HG02938 (cell line): Measurements from ENCODE around the gene STK11.

Source experiments
- ATAC-seq: cut with Tn5 transposase; IDR thresholded peaks from one replicate; pipeline ENCODE4 v1.9.1; 2021; ENCODE audit warnings: mild to moderate bottlenecking, moderate library complexity; ENCODE audit not compliant: unreplicated experiment

Gene STK11

DNA sequence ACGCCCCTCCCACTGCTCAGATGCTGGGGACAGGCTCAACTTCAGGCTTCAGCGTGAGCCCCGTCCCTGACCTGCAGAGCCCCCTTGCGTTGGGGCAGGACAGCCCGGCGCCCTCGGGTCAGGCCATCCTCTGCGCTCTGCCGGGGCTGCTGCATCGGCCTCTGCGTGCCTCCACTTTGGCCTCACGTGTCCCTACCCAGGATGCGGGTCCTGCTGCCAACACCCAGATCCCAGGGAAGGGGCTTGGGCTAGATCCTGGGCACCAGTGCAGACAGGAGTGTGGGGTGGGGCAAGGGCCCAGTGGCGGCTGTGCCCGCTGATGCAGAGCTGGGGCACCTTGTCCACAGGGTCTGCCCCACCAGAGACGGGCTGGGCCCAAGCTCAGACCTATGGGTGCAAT lies 19.3 kb downstream of the STK11 start:
- no peak for ATAC-seq

GRCh38 chr19:1225440-1226226 lies 20.1 kb downstream of the STK11 start:
- ATAC-seq: no peak

DNA sequence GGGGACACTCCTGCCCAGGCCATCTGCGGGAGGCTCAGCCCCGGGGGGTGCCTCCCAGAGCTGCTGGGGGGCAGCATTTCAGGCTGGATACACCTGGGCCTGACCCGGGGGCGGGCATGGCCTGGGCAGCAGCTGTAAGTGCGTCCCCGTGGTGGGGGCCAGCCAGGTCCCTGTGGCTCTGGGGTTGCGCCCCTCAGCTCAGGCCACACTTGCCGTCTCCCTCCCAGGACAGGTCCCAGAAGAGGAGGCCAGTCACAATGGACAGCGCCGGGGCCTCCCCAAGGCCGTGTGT lies 20.6 kb downstream of the STK11 start:
- ATAC-seq: no peak

GRCh38 chr19:1226522-1227303 lies 21.1 kb downstream of the STK11 start:
- no peak for ATAC-seq

- no peak for ATAC-seq
Observed at GRCh38 chr19:1227304-1228054, 21.9 kb downstream of the STK11 start.

GRCh38 chr19:1228161-1228957 lies 22.8 kb downstream of the STK11 start:
- ATAC-seq: no peak

GRCh38 chr19:1229056-1229923 lies 23.7 kb downstream of the STK11 start:
- ATAC-seq: no peak

- no peak for ATAC-seq
Observed at GRCh38 chr19:1229924-1230782, 24.6 kb downstream of the STK11 start.

DNA sequence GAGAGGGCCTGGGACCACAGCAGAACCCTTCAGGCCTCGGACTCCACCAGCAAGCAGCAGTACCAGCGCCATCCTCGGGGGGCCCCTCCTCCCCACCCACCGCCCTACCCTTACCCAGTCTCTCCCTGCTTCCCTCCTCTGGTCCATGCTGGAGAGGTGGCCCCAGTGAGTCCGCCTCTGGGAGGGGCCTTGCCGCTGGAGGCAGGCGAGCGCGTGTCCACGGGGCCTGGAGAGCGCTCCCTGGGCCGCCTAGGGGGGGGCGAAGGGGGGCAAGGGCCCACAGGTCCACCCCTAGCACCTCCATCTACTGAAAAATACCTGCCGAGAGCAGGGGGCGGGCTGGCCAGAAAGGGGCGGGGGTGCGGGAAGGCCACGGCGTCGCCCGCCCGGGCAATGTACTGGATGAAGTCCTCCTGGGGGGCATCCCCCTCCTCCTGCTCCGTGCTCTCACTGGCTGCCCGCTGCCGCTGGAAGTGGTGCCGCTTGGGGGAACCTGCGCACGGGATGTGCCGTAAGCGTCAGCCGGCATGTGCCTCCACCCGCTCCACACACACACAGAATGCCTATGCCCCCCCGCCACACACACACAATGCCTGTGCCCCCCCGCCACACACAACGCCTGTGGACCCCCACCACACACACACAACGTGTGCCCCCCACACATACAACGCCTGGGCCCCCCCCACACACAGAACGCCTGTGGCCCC lies 25.4 kb downstream of the STK11 start:
- no peak for ATAC-seq

GRCh38 chr19:1231729-1232637 lies 26.4 kb downstream of the STK11 start:
- no peak for ATAC-seq

GRCh38 chr19:1232652-1233072 lies 27.1 kb downstream of the STK11 start:
- ATAC-seq: no peak

DNA sequence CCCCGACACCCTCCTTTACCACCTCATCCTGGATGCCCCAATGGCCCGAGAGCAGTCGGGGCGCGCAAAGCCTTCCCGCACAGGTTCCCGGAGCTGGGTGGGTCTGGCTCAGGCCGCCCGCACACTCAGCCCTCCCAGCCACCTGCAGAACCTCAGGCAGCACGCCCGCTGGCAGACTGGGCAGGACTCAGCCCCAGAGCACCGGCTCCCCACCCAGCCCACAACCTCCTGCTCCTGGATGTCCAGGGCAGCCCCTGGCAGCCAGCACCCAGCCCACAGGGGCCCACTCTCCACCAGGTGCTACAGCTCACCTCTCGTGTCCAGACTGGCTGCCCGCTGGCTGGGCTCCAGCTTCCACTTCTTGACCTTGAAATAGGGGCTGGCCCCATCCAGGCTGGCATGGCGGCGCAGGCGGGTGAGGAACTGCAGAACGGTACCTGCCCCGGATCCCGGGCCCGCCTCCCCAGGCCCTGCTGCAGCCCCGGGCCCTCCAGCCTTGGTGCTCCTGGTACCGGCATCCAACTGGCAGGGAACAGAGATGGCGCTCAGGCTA lies 27.6 kb downstream of the STK11 start:
- no peak for ATAC-seq

DNA sequence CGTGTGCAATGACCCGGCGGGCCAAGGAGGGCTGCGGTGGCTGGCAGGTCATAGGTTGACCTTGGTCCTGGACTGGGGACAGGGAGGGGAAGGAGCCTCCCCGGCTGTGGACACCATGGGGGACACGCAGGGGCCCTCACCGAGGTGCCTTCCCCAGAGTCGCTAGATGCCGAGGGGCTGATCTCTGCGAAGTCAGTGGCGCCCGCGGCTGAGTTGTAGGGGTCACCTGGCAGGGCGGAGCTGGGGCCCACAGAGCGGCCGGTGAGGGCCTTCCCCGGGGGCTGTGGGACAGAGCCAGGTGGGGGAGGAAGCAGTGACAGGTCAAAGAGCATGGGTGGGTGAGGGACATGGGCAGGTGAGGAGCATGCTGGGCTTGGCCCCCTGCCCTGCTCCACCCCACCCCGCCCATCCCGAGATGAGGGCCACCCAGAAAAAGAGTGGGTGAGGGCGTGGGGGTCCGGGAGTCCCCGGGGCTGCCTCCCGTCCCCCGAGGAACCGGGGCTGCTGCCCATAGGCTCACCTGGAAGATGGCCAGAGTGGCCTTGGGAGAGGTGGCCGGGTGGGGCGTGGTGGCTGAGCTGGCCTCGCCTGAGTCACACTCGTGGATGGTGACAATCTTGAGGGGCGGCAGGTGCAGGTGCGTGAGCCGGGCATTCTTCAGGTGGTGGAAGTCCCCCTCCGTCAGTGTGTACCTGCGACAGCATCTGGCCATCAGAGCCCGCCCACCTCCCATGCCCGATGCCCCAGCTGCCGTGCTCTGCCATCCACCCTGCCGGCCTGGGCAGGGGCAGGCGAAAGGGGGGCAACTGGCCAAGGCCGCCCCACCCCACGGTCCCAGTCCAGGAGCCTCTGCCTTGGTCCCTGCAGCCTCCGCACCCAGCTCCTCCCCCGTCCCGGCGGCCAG lies 28.7 kb downstream of the STK11 start:
- no peak for ATAC-seq

- no peak for ATAC-seq
Observed at GRCh38 chr19:1234955-1235380, 29.4 kb downstream of the STK11 start.

GRCh38 chr19:1235625-1236538 lies 30.3 kb downstream of the STK11 start:
- ATAC-seq: no peak
